HG03066 (cell line): ENCODE data around the gene SLC1A5.
"Not testable (repeated sequence)": the region's sequence is repeated elsewhere in the genome, so short reads cannot be mapped to it uniquely, and the experiment has no call there.

ENCODE experiments used
- ATAC-seq: cut with Tn5 transposase; IDR thresholded peaks from one replicate; pipeline ENCODE4 v1.9.1; 2021; ENCODE audit warnings: low read depth; ENCODE audit not compliant: unreplicated experiment

SLC1A5 gene

DNA sequence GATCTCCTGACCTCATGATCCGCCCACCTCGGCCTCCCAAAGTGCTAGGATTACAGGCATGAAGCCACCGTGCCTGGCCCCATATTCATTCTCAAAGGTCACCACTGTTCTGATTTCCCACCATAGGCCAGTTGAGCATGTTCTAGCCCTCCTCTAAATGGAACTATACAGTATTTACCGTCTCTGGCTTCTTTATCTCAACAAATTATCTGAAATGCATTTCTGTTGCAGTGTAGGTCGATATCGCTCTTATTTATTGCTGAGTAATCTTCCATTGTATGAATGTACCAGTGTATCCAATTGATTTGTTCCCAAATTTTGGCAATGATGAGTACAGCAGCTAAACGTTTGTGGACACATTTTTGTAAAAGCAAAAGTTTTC is 15.4 kb downstream of the SLC1A5 start:
- no peak for ATAC-seq

DNA sequence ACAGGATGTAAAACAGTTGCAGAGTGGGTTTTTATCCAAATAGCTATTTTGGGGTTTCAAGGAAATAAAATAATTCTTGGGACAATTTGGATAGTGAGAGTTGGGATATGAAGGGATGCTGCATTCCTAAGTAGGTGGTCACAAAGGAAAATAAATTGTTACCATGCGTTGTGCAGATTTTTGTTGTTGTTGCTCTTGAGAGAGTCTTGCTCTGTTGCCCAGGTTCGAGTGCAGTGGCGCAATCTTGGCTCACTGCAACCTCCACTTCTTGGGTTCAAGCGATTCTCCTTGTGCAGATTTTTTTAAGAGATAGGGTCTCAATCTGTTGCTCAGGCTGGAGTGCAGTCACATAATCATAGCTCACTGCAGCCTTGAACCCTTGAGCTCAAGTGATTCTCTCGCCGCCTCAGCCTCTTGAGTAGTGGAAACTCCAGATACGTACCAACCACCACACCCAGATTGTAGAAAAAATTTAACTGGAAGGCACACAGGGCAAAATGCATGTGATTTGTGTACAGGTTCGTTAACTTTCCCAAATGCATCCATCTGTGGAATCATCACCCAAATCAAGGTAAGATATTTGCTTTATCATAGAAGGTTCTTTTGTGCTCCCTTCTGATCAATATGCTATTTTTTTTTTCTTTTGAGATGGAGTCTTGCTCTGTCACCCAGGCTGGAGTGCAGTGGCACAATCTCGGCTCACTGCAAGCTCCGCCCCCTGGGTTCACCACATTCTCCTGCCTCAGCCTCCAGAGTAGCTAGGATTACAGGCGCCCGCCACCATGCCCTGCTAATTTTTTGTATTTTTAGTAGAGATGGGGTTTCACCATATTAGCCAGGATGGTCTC is 16.0 kb downstream of the SLC1A5 start:
- no peak for ATAC-seq

DNA sequence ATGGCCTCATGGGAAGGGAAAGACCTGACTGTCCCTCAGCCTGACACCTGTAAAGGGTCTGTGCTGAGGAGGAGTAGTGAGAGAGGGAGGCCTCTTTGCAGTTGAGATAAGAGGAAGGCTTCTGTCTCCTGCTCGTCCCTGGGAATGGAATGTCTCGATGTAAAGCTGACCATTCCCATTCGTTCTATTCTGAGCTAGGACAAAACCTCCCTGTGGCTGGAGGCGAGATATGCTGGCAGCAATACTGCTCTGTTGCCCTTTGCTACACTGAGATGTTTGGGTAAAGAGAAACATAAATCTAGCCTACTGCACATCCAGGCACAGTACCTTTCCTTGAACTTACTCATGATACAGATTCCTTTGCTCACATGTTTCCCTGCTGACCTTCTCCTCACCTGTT is 19.6 kb downstream of the SLC1A5 start:
- ATAC-seq, result not testable (repeated sequence)

DNA sequence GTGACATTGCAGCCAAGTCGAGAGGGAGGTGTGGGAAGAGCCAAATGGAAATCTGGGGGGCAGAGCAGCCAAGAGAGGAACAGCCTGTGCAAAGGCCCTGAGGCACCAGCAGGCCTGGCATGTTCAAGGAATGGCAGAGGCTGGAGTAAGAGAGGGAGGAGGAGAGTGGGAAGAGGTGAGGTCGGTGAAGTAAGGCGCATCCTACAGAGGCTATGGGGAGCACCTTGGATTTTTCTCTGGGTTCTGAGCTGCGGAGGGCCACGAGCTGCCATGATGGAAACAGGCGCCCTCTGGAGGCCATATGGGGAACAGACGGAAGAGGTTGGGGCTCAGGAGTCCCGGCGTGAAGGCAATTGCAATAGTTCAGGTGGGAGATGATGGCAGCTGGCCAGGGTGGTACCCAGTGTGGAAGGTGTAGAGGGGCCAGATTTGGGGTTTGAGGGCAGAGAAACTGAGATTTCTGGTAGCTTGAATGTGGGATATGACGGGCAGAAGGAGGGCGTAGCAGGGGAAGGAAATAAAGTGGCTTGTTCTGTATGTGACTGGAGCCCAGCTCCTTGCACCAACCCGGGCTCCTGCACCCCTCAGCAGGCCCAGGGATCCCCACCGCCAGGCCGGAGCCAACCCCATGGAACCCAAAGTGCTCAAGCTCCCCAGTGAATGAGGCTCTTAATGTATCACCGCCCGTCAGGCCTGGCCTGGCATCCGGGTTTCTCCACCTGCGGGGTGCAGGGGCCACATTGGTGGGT is 21.7 kb downstream of the SLC1A5 start:
- no peak for ATAC-seq

DNA sequence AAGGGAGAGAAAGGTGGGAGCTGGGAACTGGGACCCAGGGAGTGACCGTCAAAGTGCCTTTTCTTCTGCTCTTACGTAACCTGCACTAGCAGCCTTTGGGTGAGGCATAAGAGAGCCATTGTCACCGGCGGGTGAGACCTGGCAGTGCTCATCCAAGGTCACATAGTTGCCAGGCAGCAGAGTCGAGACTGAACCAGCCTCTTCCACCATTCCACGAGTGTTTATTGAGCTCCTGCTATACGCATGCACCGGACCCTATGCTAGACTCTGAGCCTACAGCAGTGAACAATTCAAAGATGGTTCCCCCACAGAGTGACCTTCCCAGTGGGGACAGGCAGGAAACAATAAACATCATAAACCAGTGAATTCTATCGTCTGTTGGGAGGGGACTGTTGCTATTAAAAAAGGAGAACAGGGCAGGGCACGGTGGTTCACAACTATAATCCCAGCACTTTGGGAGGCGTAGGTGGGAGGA is 23.5 kb downstream of the SLC1A5 start:
- no peak for ATAC-seq

DNA sequence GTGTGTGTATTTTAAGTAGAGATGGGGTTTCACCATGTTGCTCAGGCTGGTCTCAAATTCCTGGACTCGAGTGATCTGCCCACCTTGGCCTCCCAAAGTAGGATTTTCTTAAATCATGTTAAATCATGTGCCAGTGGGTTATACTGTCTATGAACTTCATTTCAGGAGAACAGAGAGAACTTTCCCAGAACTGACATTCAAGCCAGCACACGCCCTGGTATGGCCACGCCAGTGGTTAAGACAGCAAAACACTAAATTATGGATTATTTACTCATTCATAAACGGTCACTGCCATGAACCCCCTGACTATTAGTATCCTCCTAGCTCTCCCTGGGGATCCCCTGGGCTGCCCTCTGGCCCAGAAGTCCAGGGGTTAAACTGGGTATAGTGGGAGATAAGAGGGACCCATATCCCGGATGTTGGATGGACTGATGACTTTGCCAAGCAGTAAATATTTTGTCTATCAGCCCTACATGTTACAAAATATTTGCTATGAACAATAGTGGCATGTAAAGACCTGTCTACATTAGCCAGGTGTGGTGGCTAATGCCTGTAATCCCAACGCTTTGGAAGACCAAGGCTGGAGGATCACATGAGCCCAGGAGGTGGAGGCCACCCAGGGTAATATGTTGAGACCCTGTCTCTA is 26.0 kb downstream of the SLC1A5 start:
- no peak for ATAC-seq

DNA sequence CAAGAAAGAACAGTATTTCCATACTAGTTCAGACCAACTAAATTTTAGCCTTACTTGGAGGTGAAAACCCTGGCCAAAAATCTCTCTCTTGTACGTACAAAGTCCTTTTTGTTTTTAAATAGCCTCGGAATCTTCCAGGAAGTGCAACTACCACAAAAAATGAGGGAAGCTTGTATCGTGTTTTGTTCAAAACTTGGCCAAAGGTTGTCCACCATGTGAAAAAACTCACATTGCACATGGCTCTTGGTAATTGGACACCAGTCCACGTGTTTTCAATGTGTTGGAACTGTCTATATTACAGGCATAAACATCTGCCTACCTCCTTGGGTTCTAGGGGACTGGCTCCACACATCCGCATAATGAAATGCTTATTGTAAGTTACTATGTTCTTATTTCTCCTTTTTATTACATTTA is 27.0 kb downstream of the SLC1A5 start:
- no peak for ATAC-seq

DNA sequence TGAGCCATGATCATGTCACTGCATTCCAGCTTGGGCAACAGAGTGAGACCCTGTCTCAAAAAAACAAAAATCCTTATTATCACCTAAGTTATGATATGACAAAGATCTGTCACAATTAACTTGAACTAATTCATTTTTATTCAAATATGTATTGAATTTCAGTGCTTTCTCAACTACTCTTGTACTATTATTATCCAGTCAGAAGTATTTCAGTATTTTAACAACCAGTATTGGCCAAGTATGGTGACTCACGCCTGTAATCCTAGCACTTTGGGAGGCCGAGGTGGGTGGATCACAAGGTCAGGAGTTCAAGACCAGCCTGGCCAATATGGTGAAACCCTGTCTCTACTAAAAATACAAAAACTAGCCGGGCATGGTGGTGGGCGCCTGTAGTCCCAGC is 27.5 kb downstream of the SLC1A5 start:
- not testable (repeated sequence) for ATAC-seq

DNA sequence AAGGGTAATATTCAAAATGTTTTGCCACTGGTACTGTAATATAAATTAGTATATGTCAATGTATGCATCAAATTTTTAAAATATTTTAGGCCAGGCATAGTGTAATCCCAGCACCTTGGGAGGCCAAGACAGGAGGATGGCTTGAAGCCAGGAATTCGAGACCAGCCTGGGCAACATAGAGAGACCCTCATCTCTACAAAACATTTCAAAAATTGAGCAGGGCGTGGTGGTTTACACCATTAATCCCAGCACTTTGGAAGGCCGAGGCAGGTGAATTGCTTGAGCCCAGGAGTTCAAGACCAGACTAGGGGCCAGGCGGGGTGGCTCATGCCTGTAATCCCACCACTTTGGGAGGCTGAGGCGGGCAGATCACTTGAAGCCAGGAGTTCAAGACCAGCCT is 28.0 kb downstream of the SLC1A5 start:
- no peak for ATAC-seq

DNA sequence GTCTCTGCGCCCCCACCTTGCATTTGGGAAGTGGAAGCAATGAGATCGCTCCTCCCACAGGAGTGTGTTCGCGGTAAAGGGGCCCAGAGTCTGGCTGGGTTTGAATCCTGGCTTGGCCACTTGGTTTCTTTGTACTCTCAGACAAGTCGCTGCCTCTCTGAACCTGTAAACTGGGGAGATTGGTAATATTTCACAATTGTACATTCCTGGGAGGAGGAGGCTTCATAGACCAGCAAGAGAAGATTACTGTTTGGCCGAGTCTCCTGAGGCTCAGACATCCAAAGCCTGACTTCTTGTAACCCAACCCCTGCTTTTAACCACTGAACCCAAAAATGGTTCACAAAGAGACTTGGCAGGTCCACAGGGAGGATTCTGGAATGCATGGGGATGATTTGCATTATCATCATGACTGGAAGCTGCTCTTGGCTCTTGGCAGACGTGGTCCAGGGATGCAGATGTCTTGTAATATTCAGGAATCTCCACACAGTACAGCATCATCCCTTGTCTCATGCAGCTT is 28.5 kb downstream of the SLC1A5 start:
- no peak for ATAC-seq

DNA sequence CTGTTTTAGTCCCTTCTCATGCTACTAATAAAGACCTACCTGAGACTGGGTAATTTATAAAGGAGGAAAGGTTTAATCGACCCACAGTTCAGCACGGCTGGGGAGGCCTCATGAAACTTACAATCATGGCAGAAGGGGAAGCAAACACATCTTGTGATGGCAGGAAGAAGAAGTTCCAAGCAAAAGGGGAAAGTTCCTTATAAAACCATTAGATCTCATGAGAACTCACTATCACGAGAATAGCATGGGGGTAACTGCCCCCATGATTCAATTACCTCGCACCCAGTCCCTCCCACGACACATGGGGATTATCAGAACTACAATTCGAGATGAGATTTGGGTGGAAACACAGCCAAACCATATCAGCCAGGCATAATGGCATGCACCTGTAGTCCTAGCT is 29.2 kb downstream of the SLC1A5 start:
- ATAC-seq, result no peak

DNA sequence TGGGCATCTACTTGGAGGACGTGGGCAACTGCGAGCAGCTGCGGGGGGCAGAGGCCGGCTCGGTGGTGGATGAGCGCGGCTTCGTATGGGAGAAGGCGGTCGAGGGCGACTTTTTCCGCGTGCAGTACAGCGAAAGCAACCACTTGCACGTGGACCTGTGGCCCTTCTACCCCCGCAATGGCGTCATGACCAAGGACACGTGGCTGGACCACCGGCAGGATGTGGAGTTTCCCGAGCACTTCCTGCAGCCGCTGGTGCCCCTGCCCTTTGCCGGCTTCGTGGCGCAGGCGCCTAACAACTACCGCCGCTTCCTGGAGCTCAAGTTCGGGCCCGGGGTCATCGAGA is 31.9 kb downstream of the SLC1A5 start:
- no peak for ATAC-seq

DNA sequence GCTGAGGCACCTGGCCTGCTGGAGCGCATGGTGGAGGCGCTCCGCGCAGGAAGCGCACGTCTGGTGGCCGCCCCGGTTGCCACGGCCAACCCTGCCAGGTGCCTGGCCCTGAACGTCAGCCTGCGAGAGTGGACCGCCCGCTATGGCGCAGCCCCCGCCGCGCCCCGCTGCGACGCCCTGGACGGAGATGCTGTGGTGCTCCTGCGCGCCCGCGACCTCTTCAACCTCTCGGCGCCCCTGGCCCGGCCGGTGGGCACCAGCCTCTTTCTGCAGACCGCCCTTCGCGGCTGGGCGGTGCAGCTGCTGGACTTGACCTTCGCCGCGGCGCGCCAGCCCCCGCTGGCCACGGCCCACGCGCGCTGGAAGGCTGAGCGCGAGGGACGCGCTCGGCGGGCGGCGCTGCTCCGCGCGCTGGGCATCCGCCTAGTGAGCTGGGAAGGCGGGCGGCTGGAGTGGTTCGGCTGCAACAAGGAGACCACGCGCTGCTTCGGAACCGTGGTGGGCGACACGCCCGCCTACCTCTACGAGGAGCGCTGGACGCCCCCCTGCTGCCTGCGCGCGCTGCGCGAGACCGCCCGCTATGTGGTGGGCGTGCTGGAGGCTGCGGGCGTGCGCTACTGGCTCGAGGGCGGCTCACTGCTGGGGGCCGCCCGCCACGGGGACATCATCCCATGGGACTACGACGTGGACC is 32.4 kb downstream of the SLC1A5 start:
- ATAC-seq, result no peak

DNA sequence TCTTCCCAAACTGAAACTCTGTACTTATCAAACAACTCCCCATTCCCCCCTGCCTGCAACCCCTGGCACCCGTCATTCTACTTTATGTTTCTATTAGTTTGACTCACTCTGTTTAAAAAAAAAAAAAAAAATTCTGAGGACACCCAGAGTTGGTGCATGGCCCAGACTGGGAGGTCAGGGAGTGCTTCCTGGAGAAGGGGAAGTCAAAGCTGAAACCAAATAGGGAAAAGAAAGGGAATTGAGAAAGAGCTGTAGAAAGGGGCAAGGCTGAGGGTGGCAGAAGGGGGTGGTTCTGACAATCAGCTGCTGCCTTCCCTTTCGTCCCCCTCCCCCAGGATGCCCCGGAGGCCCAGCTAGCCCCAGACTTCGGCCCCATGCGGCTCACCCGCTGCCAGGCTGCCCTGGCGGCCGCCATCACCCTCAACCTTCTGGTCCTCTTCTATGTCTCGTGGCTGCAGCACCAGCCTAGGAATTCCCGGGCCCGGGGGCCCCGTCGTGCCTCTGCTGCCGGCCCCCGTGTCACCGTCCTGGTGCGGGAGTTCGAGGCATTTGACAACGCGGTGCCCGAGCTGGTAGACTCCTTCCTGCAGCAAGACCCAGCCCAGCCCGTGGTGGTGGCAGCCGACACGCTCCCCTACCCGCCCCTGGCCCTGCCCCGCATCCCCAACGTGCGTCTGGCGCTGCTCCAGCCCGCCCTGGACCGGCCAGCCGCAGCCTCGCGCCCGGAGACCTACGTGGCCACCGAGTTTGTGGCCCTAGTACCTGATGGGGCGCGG is 33.1 kb downstream of the SLC1A5 start:
- ATAC-seq, result no peak

DNA sequence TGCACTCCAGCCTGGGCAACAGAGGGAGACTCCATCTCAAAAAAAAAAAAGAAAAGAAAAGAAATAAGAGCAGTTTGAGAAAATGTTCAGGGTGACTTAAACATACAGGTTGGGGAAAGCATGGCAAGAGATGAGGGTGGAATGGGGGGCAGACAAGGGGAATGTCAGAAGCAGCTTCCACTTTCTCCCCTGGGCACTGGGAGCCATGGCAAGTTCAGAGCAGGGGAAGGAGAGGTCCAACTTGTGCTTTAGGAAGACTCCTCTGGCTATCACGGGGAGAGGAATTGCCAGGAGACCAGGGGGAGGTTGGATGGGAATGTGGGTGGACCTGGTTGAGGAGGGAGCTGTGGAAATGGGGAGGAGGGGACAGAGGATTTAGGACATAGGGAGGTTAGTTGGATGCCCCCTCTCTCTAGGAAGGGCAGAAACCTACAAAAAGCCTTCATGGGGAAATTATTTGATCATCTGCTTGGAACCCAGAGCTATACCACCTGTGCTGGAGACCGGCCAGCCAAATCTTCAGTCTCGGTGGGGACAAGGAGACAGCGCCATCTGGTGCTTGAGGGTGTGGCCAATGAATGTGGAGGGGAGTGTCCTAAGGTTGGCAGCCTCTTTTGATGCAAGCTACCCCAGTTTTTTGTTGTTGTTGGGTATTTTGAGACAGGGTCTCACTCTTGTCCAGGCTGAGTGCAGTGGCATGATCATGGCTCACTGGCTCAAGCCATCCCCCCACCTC is 34.8 kb downstream of the SLC1A5 start:
- no peak for ATAC-seq

DNA sequence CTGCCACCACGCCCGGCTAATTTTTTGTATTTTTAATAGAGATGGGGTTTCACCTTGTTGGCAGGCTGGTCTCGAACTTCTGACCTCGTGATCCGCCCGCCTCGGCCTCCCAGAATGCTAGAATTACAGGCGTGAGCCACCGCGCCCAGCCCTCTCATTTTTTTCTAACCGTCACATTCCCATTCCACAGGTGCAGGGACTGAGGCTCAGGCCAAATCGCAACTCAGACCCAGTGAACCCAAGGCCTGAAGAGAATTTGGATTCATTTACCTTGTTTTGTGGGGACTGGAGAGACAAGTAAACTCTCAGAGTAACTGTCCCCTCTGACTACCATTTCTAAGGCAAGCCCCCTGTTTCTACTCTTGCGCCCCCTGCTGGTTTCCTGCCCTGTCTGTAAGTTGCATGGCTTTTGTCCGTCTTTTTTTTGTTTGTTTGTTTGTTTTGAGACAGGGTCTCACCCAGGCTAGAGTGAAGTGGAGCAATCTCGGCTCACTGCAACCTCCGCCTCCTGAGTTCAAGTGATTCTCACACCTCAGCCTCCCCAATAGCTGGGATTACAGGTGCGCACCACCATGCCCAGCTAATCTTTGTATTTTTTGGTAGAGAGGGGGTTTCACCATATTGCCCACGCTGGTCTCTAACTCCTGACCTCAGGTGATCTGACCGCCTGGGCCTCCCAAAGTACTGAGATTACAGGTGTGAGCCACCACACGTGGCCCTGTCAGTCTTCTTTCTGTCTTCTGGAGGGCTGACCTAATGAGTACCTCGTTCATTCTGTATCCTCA is 39.9 kb downstream of the SLC1A5 start:
- no peak for ATAC-seq

DNA sequence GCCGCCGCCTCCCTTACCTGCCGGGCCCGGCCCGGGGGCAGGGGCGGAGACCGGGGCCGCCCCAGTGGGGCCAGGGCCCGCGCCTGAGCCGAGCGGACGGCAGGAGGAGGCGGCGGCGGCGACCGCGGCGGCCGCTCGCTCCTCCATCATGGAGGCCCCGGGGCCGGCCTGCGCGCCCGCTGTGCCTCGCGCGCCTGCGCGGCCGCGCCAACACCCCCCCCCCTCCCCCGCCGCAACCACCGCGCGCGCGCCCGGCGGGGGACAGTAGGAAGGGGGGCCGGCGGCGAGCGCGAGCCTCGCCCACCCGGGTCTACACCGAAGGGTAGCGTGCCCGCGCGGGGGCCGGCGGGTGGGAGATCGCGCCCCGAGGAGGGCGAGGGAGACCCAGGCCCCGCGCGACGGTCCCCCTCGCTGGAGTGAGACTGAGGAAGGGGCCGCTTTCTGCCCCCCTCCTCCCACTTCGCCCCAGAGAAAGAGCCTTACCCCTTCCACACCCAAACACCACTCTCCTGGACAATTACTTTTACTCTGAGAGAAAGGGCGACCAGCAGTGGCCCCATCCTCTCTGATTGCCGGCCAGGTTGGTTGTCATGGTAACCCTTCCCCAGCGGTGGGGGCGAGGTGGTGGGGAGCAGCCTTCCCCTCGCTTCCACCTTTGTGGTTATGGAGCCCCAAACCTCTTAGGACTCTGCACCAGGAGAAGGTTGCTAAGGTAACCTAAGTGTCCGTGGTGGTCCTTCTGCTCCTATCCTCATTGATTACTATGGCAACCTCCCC is 41.9 kb downstream of the SLC1A5 start, which contains the start of gene STRN4:
Gene STRN4, minus strand, starts transcription at position 170 of the 777 bp plus-strand sequence. Its CDS starts 20 bp downstream, at position 150.
- ATAC-seq, result no peak
